HS-27A (cell line): Measurements from ENCODE around the gene SCNN1G.
"Not testable (repeated sequence)": the region's sequence is repeated elsewhere in the genome, so short reads cannot be mapped to it uniquely, and the experiment has no call there.

ENCODE experiments used
- DNase-seq: peaks from one replicate; pipeline ENCODE4 v3.0.0-alpha.2; 2012; ENCODE audit warnings: low read depth, missing footprints

SCNN1G gene, protein sequence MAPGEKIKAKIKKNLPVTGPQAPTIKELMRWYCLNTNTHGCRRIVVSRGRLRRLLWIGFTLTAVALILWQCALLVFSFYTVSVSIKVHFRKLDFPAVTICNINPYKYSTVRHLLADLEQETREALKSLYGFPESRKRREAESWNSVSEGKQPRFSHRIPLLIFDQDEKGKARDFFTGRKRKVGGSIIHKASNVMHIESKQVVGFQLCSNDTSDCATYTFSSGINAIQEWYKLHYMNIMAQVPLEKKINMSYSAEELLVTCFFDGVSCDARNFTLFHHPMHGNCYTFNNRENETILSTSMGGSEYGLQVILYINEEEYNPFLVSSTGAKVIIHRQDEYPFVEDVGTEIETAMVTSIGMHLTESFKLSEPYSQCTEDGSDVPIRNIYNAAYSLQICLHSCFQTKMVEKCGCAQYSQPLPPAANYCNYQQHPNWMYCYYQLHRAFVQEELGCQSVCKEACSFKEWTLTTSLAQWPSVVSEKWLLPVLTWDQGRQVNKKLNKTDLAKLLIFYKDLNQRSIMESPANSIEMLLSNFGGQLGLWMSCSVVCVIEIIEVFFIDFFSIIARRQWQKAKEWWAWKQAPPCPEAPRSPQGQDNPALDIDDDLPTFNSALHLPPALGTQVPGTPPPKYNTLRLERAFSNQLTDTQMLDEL

GRCh38 chr16:23182679-23183542 is at the start of gene SCNN1G:
Gene SCNN1G, plus strand, starts transcription at chr16:23182745. Its CDS starts 3,527 bp downstream, at chr16:23186272.
- no peak for DNase-seq

DNA sequence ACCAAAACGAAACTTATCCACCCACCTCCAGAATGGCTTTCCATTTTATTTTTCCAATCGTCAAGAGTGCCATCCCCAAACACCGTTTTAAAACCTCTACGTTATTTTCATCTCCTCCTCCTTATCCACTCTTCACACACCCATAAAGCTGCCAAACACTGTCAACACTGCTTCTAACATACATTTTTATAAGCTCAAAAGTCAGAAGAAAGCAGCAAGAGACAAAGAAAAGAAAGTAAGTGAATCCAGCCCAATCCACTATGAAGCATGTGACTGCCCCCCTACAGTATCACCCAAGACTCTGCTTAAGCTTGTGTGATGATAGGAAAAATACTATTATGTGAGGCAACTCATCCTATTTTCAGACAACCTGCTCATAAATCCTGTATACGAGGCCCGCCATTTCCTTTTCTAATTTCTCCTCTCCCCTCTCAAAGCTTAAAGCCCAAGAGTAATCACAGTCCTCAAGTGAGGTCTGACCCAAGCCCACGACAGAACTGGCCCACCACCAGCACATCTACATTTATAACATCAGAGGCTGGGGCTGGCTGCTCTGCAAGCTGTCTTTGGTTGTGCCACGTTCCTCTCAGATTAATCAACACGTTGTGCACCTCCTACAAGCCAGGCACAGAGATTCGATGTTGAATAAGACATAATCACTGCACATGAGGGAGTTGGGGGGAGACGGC is 49.6 kb upstream of the SCNN1G start:
- DNase-seq = no peak

- DNase-seq = no peak
These were observed 48.3 kb upstream of the SCNN1G start for GRCh38 chr16:23134274-23134673.

DNA sequence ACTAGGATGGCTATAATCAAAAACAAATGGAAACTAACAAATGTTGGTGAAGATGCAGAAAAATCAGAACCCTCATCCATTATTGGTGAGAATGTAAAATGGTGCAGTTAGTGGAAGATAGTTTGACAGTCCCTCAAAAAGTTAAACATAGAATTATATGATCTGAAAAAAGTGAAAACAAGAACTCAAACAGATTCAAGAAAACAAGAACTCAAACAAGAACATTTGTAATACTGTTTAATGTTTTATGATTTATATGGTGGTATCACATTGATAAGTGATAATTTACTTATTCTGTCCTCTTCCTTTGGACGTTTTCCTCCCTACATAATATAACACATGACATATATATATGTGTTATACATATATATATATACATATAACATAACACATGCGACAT is 45.3 kb upstream of the SCNN1G start:
- no peak for DNase-seq

DNA sequence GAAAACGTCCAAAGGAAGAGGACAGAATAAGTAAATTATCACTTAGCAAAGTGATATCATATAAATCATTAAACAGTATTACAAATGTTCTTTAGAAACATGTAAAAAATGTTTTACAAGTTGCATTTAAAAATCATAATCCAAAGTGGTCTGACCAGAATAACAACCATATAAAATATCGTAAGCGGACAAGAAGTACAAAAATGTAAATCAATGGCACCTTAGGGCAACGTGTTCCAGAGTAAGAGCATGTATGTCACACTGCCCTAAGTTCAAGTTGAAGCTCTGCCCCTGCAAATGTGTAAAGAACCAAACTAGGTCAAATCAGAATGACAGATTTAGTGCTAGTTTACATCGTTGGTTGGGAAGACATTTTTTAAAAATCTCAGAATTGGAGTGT is 44.7 kb upstream of the SCNN1G start:
- DNase-seq = no peak

GRCh38 chr16:23140107-23140506 is 42.4 kb upstream of the SCNN1G start:
- DNase-seq = no peak

DNA sequence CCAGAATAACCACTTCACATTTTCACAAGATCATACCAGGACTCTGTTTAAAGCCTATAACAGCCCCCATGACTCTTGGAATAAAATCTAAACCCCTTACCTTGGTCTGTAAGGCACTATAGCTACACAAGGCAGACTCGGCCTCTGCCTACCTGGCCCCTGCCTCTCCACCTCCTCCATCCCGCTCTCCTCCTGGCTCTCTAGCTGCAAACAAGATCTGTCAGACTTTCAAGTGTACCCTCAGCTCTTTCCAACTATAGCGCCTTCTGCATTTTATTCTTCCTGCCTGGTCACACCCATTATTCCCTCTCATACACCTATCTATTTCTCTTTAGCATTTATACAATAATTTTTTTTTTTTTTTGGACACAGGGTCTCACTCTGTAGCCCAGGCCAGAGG is 41.5 kb upstream of the SCNN1G start:
- DNase-seq = no peak

- DNase-seq = no peak
These were observed 41.0 kb upstream of the SCNN1G start for GRCh38 chr16:23141500-23141899.

- no peak for DNase-seq
These were observed 40.4 kb upstream of the SCNN1G start for GRCh38 chr16:23141959-23142740.

GRCh38 chr16:23143391-23143790 is 39.2 kb upstream of the SCNN1G start:
- DNase-seq = no peak

DNA sequence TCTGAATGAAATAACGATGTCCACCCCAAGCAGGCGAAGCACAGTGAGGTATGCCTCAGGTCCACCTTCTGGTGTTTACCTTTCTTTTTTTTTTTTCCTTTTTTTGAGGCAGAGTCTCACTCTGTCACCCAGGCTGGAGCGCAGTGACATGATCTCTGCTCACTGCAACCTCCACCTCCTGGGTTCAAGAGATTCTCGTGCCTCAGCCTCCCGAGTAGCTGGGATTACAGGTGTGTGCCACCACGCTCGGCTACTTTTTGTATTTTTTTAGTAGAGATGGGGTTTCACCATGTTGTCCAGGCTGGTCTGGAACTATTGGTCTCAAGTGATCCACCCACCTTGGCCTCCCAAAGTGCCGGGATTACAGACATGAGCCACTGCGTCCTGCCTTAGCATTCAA is 38.2 kb upstream of the SCNN1G start:
- DNase-seq = not testable (repeated sequence)

DNA sequence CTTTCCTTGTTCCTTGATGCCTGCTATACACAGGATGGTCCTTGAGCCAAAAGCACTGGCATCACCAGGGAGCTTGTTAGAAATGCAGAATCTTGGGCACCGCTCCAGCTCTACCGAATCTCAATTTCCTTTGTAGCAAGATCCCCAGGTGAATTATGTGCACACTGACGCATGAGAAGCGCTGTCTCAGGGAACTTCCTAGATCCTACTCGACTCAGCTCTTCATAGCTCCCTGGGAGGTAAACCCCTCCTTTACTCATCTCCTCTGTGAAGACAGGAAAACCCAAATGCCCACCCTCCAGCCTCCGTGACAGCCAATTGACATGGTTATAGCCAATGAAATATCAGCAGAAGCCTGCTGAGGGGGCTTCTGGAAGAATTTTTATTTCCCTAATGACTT is 37.4 kb upstream of the SCNN1G start:
- no peak for DNase-seq

- no peak for DNase-seq
These were observed 36.9 kb upstream of the SCNN1G start for GRCh38 chr16:23145608-23146007.

DNA sequence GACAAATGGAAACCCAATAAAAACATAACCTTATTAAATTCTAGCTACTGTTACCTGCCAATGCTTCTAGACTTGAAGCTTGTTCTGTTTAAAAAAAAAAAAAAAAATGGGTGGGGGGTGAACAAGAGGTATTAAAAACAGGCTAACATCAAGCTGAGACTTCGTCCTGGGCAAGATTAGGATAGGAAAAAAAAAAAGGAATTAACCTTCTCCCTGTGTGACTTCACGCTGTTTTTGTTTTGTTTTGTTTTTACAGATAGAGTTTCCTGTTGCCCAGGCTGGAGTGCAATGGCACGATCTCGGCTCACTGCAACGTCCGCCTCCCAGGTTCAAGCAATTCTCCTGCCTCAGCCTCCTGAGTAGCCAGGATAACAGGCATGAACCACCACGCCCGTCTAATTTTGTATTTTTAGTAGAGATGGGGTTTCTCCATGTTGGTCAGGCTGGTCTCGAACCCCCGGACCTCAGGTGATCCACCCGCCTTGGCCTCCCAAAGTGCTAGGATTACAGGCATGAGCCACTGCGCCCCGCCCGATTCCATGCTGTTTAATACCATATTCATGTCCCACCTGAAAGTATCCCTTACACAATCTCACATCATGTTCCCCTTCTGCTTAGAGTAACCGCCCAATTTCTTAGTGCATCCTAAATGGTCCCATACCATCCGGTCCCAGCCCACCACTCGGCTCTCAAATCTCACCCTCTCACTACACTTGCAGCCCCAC is 35.5 kb upstream of the SCNN1G start:
- no peak for DNase-seq

DNA sequence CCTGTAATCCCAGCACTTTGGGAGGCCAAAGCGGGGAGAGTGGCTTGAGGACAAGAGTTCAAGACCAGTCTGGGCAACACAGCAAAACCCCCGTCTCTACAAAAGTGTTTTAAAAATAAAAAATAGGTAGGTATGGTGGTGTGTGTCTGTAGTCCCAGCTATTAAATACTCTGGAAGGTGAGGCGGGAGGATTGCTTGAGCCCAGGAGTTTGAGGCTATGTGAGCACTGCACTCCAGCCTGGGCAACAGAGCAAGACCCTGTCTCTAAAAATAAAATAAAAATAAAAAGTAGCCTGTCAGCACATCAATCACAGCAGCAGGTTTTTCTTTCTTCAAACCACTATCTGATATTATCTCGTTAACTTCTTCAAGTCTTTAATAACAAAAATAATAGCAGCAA is 34.9 kb upstream of the SCNN1G start:
- no peak for DNase-seq

GRCh38 chr16:23148166-23148512 is 34.4 kb upstream of the SCNN1G start:
- no peak for DNase-seq

GRCh38 chr16:23148513-23149266 is 33.9 kb upstream of the SCNN1G start:
- DNase-seq = no peak

GRCh38 chr16:23149267-23149992 is 33.1 kb upstream of the SCNN1G start, which contains the start of gene USP31:
Gene USP31, minus strand, starts transcription at chr16:23149452. Its CDS starts 182 bp downstream, at chr16:23149270.
- peak; percentile 71 for DNase-seq

DNA sequence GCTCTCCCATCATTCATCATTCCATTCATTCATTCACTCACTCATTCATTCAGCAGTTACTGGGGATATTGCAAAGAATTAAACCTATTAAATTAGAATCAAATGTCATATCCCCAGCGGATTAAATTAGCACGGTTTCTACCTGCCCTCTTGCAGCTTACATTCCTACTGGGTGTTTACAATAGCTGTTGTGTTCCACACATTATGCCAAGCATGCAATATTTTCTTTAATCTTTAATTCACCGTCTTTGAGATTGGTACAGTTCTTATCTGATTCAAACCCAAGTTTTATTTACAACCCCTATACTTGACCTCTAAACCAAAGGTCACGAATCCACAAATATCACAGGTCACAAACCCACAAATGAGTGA is 32.6 kb upstream of the SCNN1G start:
- DNase-seq = no peak
